ENCODE data around the gene GGN.
"Not testable (repeated sequence)": the region's sequence is repeated elsewhere in the genome, so short reads cannot be mapped to it uniquely, and the experiment has no call there.

GGN gene

DNA sequence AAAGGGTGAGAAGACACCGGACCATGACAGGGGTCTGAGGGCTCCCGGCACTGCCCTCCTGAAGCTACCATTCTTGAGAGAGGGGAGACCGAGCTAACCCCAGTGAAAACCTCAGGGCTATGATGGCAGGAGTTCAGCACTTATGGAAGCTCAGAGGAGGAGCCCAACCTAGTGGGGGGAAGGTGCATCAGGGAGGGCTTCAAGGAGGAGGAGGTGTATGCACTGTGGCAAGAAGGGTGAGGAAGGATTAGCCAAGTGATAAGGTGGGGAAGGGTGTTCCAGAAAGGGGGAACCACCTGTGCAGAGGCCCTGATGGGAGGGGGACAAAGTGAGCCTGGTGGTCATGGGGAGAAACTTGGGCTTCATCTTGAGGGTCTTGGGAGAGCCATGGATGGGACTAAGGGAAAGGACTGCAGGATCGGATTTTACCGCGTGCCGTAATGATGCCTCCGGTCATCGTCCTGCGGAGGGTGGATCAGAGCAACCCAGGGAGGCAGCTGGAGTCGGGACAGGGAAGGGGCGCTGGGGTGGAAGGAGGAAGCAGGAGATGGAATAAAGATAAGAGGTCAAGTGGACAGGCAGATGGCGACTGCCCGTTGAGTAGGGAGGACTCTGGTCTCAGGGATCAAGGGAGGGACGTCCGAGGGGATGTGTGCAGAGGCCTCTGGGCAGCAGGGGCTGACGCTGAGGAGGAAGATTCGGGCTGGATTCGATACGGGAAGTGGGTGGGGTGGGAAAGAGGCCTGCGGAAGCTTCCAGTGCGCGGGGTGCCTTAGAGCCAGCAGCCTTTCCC is 26.8 kb downstream of the GGN start:
- DNase-seq = no peak

DNA sequence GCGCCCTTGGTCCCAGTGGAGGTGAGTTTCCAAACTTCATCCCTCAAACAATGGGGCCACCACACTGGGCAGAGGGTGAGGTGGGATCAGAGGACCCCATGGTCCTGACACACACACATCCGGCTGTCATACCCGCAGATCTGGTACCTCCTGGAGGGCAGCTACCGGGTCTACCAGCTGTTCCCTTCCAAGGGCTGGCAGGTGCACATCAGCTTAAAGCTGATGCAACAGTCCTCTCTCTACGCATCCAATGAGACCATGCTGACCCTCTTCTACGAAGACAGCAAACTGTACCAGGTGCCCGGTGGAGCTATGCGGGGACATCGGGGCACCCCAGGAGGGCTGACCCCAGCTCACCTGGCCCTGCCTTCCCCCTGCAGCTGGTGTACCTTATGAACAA is 27.5 kb downstream of the GGN start:
- no peak for DNase-seq

- no peak for DNase-seq
These were observed 28.4 kb downstream of the GGN start for GRCh38 chr19:38359242-38360021.

DNA sequence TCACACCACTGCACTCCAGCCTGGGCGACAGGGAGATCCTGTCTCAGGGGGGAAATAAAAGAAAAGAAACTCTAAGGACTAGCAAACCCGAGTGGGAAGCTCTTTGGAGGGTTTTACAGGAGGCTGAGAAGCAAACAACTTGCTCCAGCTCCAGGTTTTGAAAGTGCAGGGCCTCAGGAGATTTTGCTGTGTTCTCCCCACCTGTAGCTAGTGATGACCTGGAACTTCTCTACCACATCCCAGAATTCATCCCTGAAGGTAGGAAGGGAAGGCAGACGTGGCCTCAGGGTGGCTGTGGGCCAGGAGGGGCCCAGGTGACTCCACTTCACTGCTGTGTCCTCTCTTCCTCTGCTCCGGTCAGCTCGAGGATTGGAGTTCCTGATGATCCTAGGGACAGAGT is 29.8 kb downstream of the GGN start:
- no peak for DNase-seq

- DNase-seq = no peak
These were observed 31.8 kb downstream of the GGN start for GRCh38 chr19:38355728-38356725.

DNA sequence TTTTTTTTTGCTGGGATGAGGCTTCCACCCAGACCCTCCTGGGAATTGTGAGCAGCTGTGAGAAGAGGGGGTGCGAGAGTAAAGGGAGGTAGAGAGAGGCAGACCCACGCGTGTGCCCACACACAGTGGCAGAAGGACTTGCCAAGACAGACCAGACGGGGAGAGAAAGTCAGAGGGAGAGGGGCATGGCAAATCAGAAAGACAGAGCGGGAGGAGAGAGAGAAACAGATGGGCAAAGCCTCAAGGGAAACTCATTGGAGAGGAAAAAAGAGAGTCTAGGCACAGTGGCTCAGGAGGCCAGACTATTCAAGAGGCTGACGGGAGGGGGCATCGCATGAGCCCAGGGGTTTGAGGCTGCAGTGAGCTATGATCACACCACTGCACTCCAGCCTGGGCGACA is 35.2 kb downstream of the GGN start:
- no peak for DNase-seq

DNA sequence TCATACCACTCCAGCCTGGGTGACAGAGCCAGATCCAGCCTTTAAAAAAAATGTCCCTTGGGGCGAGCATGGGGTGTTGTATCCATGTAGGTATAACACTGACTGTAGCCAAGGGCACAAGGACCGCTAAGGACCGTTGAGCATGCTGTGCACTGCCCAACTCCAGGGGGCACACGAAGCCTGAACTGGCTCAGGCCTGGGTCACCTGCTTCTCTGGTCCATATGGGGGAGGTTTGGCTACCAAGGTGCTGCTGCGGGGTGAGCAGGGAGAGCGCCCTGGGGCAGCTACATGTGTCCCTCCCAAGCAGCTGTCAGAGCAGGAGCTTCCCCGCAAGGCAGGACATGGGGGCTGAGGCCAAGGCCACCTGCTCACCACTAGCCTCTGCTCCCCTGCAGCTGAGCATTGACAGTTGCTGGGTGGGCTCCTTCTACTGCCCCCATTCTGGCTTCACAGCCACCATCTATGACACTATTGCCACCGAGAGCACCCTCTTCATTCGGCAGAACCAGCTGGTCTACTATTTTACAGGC is 35.9 kb downstream of the GGN start:
- no peak for DNase-seq

DNA sequence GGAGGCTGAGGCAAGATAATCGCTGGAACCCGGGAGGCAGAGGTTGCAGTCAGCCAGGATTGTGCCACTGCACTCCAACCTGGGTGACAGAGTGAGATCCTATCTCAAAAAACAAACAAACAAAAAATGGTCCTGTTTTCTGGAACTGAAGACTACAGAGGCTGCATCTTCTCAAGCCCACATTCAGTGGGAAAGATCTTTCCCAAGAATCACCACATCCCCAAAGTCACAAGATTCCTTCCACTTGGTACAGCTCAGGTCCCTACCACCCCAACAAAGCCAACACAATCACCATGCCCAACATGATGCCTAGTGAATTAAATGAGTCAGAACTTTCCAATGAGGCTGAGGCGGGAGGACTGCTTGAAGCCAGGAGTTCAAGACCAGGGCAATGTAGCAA is 37.0 kb downstream of the GGN start:
- no peak for DNase-seq

- no peak for DNase-seq
These were observed 41.0 kb downstream of the GGN start for GRCh38 chr19:38346837-38347236.

- no peak for DNase-seq
These were observed 46.9 kb downstream of the GGN start for GRCh38 chr19:38340927-38341326.

GRCh38 chr19:38339011-38339410 is 48.8 kb downstream of the GGN start:
- DNase-seq = not testable (repeated sequence)

DNA sequence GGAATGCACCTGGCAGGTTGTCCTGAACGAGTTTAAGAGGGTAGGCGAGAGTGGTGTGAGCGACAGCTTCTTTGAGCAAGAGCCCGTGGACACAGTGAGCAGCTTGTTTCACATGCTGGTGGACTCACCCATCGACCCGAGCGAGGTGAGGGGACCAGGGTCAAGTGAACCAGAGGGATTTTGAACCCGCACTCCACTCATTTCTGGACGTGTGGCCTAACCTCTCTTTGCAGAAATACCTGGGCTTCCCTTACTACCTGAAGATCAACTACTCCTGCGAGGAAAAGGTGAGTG is 50.5 kb downstream of the GGN start:
- DNase-seq = peak in 1 of 2 donors; percentile 26

DNA sequence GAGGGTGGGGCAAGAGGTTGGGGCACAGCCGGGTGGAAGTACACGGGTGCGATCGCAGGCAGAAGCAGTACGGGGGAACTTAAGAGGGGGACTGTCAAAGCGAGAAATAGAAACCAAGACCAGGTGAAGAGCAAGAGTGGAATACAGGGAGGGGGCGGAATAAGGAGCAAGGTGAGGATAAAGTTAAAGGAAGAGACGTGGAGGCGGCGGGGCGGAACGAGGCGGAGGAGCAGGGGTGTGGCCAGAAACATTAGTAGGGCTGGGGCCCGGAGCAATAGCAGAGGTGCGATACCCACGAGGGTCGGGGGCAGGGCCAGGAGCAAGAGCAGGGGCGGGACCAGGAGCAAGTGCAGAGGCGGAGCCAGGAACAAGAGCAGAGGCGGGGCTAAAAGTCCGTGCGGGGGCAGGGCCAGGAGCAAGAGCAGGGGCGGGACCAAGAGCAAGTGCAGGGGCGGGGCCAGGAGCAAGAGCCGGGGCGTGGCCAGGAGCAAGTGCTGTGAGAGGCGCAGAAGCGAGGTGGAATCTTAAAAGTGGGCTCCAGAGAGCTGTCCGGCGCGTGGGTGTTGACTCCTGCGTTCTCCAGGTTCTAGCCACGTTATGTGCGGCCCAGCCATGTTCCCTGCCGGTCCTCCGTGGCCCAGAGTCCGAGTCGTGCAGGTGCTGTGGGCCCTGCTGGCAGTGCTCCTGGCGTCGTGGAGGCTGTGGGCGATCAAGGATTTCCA is 51.0 kb downstream of the GGN start:
- peak; percentile 95 to 97 for DNase-seq

DNA sequence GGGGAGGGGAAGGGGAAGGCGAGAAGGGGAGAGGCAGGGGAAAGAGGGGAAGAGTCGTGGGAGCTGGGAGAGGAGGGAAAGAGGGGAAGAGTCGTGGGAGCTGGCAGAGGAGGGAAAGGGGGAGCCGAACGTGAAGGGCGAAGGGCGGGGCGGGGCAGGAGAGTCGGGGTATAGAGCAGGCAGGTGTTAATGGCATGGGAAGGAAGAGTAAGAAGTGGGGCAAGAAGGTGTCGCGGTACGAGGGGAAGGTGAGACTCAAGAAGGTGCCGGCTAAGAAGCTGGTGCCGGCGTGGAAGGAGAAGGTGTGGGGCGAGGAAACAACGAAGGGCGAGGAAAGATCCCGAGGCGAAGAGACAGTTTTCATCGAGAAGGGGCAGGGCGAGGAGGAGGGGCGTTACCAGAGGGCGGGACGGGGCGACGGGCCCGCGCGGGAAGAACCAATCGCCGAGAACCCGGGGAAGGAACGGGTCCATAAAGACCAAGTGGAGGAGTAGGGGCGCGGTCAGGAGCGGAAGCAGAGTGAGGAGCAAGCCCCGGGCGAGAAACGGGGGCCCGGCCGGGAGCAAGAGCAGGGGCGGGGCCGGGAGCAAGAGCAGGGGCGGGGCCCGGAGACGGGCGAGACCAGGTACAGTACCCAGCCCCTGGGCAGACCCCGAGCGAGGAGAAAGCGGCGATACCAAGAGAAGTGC is 51.7 kb downstream of the GGN start:
- peak; percentile 96 to 97 for DNase-seq

All from stimulated activated CD4-positive, alpha-beta T cell treated with anti-CD3 and anti-CD28 coated beads, Interleukin-2, amount 100 ng/mL, for 24 hours (primary cell).